Smooth muscle cell of bladder (primary cell): ENCODE results near the gene BDH2. TPM values are rescaled to one million over a fixed set of nuclear protein-coding genes. Genes with fewer than 3 reads are reported as not detected.

Experiments
- total RNA-seq: library from RNA; depleted of rRNA; stranded (reverse); fragments of >200 nt; gene quantifications from 2 replicates; pipeline ENCODE4 v1.2.3, GENCODE V29; 2014

BDH2 gene
- total RNA-seq, result 54.5 and 59.6 TPM in 2 replicates

GRCh38 chr4:103099691-103100392 lies at the start of gene BDH2:
BDH2 (minus strand) TSS chr4:103099834; CDS start chr4:103096254, 3,580 bp downstream.

GRCh38 chr4:103076747-103077347 lies 22.8 kb downstream of the BDH2 start, which contains the start of gene SLC9B2:
SLC9B2 (minus strand) TSS chr4:103076761; CDS start chr4:103067550, 9,211 bp downstream.

Other genes starting within 250 kb of the BDH2 start
- gene CISD2, start 230.8 kb downstream of the BDH2 start, total RNA-seq, result 34.0 and 45.0 TPM in 2 replicates
- 0.83 and 1.6 TPM in 2 replicates for gene SLC9B1, start 80.1 kb downstream of the BDH2 start, total RNA-seq
- gene SLC9B2, start 23.1 kb downstream of the BDH2 start, total RNA-seq, result 12.2 and 15.3 TPM in 2 replicates
- gene CENPE, start 98.5 kb upstream of the BDH2 start, total RNA-seq, result 1.7 and 2.1 TPM in 2 replicates